GM19395 (cell line): Measurements from ENCODE around the gene TNXB.
"Not testable (repeated sequence)": the region's sequence is repeated elsewhere in the genome, so short reads cannot be mapped to it uniquely, and the experiment has no call there.

Experiments
- ATAC-seq: cut with Tn5 transposase; IDR thresholded peaks from one replicate; pipeline ENCODE4 v1.9.1; 2021; ENCODE audit warnings: mild to moderate bottlenecking, moderate library complexity; ENCODE audit not compliant: unreplicated experiment

Gene TNXB

DNA sequence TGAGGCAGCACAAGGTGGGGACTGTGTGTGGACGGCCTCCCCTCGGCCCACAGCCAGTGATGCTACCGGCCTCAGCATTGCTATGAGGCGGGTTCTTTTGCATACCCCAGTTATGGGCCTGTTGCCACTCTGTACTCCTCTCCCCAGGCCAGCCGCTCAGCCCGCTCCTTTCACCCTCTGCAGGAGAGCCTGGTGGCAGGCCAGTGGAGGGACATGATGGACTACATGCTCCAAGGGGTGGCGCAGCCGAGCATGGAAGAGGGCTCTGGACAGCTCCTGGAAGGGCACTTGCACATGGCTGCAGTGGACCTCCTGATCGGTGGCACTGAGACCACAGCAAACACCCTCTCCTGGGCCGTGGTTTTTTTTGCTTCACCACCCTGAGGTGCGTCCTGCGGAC lies 102.1 kb downstream of the TNXB start:
- ATAC-seq, result not testable (repeated sequence)

DNA sequence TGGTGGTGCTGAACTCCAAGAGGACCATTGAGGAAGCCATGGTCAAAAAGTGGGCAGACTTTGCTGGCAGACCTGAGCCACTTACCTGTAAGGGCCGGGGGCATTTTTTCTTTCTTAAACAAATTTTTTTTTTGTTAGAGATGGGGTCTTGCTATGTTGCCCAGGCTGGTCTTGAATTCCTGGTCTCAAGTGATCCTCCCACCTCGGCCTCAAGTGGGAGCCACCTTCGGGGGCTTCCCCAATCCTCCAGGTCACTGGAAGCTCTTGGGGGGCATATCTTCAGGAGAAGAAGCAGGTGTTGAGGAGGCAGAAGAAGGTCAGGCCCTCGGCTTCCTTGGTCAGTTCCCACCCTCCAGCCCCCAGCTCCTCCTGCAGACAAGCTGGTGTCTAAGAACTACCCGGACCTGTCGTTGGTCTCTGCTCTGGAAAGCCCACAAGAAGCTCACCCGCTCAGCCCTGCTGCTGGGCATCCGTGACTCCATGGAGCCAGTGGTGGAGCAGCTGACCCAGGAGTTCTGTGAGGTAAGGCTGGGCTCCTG lies 103.1 kb downstream of the TNXB start:
- ATAC-seq, result not testable (repeated sequence)

DNA sequence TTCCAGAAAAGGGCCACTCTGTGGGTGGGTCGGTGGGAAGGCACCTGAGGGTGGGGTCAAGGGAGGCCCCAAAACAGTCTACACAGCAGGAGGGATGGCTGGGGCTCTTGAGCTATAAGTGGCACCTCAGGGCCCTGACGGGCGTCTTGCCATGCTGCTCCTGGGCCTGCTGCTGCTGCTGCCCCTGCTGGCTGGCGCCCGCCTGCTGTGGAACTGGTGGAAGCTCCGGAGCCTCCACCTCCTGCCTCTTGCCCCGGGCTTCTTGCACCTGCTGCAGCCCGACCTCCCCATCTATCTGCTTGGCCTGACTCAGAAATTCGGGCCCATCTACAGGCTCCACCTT lies 103.6 kb downstream of the TNXB start:
- not testable (repeated sequence) for ATAC-seq

DNA sequence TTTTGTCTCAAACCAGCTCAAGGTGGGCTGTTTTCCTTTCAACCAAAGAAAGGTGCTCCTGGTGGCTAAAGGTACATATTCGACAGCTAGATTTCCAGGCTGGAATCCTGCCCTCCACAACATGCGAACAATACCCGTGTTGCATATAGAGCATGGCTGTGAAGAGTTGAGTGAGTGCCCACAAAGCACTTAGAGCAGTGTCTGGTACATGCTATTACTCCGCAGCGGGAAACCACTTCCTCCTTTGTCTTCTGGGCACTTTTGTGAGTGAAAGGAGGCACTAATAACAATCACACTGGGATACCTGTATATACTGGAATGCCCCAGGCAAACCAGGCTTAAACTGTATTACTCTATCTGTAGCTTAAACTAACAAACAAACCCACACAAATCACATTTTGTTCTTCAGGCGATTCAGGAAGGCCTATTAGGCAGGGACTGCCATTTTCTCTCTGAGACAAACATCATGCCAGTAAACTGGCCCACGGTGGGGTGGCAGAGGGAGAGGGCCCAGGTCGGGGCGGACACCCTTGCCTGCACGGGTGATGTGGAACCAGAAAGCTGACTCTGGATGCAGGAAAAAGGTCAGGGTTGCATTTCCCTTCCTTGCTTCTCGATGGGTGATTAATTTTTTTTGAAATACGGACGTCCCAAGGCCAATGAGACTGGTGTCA lies 104.1 kb downstream of the TNXB start:
- ATAC-seq, result not testable (repeated sequence)

DNA sequence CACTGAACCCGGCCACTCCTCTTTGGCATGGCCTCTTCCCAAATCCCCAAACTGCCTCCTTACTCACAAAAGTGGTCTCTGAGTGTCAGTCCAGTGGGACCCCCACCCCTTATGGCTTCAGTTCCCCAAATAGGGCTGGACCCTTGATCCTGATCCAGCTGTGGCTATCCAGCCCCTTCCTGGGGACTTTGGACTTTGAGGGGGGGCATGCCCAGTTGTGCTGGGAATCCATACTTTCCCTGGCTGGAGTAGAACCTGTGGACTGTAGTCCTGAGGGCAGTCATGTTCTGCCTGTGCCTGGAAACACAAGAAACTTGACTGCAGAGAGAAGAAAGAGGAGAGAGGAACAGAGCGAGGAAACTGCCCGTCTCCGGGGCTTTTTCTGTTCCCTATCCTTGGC lies 104.7 kb downstream of the TNXB start:
- ATAC-seq, result not testable (repeated sequence)

DNA sequence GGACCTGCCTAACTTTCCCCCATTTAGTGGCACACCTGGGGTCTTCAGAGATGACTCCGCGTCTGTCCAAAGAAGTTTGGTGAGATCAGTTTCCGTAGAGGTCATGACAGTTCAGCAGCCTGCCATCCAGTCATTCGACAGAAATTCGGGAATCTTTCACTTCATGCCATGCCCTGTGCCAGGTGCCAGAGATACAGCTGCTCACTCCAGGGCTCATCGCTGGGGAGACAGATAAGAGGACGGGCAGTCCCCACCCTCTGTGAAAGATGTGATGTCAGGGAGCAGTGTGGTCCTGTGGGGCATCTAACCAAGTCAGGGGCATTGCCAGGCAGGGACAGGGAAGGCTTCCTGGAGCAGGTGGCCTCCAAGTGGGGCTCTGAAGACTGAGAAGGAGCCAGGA lies 105.8 kb downstream of the TNXB start:
- not testable (repeated sequence) for ATAC-seq

DNA sequence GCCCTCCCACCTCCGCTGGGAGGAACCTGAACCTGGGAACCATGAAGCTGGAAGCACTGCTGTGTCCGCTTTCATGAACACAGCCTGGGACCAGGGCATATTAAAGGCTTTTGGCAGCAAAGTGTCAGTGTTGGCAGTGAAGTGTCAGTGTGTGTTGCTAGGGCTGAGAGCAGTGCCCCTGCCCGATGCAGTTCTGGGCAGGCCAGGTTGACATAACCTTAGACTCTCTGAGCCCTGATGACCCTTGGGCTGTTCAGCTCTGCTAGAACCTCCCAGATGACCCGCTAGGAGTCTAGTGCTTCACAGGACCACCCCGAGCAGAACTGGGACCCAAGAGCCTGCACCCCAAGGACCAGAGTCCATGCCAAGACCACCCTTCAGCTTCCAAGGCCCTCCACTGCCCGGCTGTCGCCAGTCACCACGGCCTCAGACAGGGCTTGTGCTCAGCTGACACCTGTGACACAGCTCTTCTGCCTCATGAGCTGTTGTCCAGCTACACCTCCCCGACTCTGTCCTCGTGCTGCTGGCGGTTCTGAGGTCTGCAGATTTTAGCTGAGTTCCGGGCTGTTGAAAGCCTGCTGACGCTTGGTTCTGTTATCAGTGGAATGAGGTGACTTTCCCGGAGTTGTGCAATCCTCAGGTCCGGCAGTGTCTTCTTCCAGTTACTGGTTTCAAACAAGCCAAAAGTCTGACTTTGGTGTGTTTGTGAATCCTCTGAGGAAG lies 106.4 kb downstream of the TNXB start:
- ATAC-seq, result not testable (repeated sequence)

DNA sequence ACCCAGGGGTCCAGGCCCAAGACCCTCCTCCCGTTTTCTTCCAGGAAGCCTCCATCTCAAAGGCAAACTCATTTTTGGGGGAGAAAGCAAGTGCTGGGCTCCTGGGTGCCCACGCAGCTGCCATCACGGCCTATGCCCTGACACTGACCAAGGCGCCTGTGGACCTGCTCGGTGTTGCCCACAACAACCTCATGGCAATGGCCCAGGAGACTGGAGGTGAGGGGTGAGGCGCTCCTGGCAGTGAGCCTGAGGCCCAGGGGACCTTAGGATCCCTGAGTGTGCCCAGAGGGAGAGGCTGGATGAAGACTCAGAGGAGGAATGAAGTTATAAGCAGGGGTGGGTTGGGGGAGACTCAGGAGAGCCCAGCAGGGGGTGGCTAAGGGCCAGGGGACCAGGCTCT lies 112.8 kb downstream of the TNXB start:
- ATAC-seq, result not testable (repeated sequence)

DNA sequence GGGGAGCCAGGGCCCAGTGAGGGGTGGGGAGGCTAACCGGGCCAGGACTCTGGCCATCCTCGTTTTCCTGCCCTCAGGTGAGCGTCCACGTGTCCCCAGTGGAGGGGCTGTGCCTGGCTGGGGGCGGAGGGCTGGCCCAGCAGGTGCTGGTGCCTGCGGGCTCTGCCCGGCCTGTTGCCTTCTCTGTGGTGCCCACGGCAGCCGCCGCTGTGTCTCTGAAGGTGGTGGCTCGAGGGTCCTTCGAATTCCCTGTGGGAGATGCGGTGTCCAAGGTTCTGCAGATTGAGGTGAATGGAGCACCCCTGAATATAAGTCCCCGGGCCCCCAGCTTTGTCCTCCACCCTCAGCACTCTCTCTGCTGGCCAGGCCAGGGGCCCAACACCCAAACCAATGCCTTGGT lies 114.7 kb downstream of the TNXB start:
- ATAC-seq, result not testable (repeated sequence)
